SH-SY5Y (cell line): ENCODE measurements around the gene DUSP6.

Experiments
- GATA2 ChIP-seq: IDR thresholded peaks from 2 replicates; pipeline ENCODE4 v1.6.1; 2011; ENCODE audit warnings: mild to moderate bottlenecking, low read depth, low read length
- GATA3 ChIP-seq: IDR thresholded peaks from 2 replicates; pipeline ENCODE4 v1.6.1; 2011; ENCODE audit warnings: low read depth, mild to moderate bottlenecking, low read length, moderate library complexity

- TF ChIP-seq GATA2 (no peak), GATA3 (no peak)
Measured at GRCh38 chr12:89401433-89402058, 49.2 kb upstream of the DUSP6 start.
